HG03095 (cell line): ENCODE data around the gene SEPHS2.
"Not testable (repeated sequence)": the region's sequence is repeated elsewhere in the genome, so short reads cannot be mapped to it uniquely, and the experiment has no call there.

ENCODE experiments used
- ATAC-seq: cut with Tn5 transposase; IDR thresholded peaks from one replicate; pipeline ENCODE4 v1.9.1; 2021; ENCODE audit warnings: moderate library complexity; ENCODE audit not compliant: unreplicated experiment

SEPHS2 gene, protein sequence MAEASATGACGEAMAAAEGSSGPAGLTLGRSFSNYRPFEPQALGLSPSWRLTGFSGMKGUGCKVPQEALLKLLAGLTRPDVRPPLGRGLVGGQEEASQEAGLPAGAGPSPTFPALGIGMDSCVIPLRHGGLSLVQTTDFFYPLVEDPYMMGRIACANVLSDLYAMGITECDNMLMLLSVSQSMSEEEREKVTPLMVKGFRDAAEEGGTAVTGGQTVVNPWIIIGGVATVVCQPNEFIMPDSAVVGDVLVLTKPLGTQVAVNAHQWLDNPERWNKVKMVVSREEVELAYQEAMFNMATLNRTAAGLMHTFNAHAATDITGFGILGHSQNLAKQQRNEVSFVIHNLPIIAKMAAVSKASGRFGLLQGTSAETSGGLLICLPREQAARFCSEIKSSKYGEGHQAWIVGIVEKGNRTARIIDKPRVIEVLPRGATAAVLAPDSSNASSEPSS

DNA sequence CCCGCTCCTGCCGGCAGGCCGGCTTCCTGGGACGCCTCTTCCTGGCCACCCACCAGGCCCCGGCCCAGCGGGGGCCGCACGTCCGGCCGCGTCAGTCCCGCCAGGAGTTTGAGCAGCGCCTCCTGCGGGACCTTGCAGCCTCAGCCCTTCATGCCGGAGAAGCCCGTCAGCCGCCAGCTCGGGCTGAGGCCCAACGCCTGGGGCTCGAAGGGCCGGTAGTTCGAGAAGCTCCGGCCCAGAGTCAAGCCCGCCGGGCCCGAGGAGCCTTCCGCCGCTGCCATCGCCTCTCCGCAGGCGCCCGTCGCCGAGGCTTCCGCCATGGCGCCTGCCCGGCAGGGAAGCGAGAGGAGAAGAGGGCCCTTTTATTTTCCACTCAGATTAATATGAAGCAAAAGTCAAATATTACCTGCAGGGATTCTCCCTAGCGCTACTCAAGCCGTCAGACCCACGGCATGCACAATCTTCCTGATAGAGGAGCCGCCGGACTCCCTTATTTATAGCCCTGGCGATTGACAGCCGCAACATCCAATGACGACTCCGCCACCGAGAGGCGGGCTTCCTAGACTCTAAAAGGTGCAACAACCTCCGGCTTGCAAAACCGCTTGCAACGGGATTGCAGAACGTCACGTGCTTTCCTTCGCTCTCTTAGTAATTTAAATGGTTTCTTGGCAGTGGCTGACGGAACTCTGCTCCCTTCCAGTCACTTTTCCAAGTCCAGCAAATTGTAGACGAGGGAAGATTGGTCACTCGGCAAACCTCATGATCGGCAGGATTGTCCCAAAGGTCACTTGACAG lies at the start of gene SEPHS2:
TSS of gene SEPHS2 (minus strand) at position 467 of the 795 bp plus-strand sequence. CDS start at position 320, 147 bp downstream.
- peak; percentile 80 for ATAC-seq

DNA sequence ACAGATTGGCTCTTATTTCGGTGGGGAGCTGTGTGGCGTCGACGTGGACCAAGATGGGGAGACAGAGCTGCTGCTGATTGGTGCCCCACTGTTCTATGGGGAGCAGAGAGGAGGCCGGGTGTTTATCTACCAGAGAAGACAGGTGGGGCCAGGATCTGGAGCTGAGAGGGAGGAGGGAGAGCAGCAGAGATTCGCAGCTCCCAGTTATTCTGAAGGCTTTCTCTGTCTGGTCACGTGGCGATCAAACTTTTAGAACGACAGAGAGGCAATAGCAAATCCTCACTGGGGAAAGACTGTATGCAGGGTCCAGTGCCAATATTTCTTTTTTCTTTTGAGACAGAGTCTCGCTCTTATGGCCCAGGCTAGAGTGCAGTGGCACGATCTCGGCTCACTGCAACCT lies 49.0 kb upstream of the SEPHS2 start:
- no peak for ATAC-seq

DNA sequence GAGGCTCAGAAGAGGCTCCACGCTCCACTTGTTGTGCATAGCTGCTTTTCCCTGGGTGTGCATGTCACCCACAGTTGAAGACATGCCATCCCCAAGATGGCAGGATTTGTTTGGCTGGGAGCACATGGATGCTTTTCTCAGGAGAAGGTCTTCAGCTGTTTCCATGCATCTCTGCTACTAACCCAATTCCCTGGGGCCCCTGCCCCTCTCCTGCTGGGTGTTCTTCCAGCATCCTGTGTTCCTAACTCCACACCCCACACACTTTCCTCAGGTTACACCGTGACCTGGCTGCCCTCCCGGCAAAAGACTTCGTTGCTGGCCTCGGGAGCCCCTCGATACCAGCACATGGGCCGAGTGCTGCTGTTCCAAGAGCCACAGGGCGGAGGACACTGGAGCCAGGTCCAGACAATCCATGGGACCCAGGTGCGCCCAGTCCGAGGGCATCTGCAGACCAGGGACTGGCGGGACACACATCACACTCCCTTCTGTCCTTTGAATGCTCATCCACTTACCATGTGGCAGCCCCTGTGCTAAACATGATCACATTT lies 48.3 kb upstream of the SEPHS2 start:
- ATAC-seq: no peak

DNA sequence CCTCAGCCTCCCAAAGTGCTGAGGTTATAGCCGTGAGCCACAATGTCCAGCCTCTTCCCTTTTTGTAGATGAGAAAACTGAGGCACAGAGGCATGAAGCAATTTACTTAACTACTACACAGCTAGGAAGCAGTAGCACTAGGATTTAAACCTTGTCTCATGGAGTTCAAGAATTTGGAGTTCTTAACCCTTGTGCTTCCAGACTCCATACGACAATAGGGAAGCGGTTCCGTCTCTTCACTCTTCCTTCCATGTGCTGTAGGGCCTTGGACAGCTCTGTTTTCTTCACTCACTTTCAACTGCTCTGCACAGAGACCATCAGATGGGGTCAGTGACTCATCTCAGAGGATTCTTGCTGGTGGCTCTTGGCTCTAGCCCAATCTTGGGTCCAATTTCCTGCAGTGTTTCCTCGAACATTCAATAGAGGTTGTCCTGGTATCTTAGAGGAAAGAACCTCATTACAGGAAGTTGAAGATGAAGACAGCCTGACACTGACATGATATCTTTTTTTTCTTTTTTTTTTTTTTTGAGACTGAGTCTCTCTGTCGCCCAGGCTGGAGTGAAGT lies 46.2 kb upstream of the SEPHS2 start:
- no peak for ATAC-seq

DNA sequence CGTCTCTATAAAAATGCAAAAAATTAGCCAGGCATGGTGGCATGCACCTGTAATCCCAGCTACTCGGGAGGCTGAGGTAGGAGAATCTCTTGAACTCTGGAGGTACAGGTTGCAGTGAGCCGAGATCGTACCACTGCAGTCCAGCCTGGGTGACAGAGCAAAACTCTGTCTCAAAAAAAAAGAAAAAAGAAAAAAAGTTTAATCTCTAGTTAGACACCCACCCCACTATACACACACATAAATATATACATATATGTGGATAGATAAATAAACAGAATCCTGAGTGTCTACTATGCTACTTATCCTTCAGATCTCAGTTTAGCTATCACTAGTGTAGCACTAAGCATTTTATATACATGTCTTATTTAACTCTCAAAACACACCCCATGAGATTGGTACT lies 45.6 kb upstream of the SEPHS2 start:
- no peak for ATAC-seq

DNA sequence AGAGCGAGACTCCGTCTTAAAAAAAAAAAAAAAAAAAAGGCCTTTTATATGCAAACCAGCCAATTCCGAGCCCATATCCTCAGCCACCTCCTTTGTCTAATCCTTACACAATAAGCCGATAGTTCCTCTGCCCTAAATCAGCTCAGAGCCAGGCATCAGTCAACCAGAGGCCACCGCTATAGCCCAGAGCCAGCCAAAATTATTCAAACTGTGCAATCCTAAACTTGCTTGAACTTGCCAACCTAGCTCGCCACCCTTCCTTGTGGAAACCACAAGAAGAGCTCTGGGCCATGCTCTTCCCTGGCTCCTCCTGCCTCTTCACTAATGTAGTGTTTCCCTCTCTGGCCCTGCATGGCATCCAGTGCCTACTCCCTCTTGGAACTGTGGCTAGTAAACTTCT lies 44.5 kb upstream of the SEPHS2 start:
- no peak for ATAC-seq

DNA sequence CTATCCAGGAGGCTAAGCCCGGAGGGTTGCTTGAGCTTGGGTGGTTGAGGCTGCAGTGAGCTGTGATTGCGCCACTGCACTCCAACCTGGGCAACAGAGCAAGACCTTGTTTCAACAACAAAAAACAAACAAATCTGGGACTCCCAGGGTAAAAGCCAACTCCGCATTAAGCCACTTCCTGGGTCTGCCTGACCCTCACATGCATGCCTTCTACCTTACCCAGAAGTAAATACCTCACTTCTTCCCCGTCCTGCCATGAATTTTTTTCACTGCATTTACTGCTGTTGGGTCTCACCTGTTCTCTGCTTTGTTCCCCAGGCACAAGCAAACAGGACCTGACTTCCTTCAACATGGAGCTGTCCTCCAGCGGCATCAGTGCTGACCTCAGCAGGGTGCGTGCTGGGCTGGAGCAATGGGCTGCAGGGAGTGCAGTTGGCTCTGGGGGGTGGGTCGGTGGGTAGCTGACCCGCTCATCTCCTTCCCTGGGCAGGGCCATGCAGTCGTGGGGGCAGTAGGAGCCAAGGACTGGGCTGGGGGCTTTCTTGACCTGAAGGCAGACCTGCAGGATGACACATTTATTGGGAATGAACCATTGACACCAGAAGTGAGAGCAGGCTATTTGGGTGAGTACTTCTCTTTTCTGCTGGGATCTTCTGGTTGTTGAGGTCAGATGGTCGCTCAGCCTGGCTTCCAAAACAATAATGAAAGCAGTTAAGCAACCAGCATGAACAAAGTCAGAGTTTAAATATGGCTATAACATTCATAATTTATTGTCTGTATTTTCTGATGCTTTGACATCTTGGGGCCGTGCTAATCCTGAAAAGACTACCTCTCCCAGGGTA lies 43.3 kb upstream of the SEPHS2 start:
- no peak for ATAC-seq

DNA sequence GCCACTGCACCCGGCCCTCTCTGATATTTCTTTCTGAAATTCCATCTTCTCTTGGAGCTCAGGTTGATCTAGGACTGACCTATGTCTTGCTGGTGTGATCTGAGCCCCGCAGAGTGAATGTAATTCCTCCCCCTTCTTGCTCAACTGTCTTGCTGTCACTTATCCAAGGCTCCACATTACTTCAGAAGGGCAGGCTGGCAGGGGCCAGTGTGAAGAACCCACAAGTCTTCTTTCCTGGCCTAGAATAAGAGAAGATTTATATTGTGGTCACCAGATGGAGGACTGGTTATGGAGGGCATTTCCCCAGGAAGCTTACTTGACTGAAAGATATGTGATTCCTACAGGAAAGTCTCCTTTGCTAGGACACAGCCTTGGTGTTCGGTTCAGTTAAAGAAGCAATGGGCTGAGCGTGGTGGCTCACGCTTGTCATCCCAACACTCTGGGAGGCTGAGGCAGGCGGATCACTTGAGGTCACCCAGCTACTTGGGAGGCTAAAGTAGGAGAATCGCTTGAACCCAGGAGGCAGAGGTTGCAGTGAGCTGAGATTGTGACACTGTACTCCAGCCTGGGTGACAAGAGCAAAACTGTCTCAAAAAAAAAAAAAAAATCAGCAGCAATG lies 40.3 kb upstream of the SEPHS2 start:
- ATAC-seq: no peak

DNA sequence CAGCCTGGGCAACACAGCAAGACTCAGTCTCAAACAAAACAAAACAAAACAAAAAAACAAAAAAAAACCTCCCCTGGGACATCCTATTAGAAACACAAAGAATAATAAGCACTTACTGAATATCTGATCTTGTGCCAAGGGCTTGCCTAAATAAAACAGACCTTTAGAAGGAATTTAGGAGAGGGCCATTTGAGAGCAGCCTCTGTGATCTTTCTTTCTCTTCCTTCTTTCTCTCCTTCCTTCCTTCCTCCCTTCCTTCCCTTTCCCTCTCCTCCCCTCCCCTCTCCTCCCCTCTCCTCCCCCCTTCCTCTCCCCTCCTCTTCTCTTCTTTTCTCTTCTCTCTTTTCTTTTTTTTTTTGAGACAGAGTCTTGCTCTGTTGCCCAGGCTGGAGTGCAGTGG lies 39.2 kb upstream of the SEPHS2 start:
- ATAC-seq: no peak

DNA sequence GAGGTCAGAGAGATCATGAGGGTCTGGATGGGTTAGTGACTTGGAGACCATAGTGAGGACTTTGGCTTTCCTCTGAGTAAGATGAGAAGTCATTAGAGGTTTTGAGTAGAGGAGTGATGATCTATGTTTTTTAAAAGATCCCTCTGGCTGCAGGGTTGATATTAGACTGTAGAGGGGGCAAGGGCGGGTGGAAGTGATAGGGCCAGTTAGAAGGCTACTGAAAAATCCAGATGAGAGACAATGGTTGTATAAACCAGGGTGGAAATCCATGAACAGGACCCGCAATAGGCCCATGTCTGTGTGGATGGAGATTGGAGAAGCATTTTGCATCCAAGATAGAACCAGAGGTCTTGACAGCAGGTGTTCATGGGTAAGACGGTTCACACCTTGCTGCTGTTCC lies 36.7 kb upstream of the SEPHS2 start:
- ATAC-seq: no peak

DNA sequence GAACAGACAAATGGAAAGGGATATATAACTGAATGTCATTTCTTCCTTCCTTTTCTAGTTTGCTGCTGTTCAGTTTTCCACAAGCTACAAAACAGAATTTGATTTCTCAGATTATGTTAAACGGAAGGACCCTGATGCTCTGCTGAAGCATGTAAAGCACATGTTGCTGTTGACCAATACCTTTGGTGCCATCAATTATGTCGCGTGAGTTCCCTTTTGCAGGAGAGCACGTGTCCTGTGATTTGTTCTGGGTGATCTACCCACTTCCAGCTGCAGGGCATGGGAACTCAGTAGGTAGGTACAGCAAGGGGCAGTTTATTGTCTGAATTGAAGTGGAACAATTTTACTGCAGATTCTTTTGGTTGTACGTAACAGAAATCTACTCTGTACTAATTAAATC lies 35.7 kb upstream of the SEPHS2 start:
- no peak for ATAC-seq

DNA sequence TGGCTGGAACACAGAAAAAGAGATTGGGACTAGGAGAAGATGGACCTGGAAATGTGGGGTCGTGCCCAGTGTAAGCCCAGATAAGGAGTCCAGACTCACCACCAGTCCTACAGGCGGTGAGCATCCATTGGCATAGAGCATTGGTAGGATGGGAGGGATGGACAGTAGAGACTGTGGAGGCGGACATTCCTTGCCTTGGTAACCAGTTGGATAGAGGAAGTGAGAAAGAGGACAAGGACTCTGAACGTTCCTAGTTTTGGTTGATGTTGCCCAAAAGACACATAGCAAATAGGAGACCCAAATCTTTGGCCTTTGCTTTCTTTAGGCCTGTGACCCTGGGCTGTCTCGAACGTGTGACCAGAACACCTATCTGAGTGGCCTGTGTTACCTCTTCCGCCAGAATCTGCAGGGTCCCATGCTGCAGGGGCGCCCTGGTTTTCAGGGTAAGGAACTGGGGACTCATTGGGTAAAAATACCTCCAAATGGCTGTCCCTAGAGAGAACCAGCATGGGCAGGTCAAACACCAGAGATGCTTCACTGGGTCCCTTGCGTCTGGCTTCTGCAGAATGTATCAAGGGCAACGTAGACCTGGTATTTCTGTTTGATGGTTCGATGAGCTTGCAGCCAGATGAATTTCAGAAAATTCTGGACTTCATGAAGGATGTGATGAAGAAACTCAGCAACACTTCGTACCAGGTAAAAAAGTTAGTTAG lies 33.2 kb upstream of the SEPHS2 start:
- ATAC-seq: no peak

DNA sequence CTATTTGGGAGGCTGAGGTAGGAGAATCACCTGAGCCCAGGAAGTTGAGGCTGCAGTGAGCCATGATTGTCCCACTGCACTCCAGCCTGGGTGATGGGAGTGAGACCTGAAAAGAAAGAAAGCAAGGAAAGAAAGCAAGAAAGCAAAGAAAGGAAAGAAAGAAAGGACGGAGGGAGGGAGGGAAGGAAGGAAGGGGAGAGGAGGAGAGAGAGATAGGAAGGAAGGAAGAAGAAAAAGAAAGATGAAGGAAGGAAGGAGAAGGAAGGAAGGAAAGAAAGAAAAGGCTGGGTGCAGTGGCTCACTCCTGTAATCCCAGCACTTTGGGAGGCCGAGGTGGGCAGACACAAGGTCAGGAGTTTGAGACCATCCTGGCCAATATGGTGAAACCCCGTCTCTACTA lies 32.1 kb upstream of the SEPHS2 start:
- not testable (repeated sequence) for ATAC-seq

DNA sequence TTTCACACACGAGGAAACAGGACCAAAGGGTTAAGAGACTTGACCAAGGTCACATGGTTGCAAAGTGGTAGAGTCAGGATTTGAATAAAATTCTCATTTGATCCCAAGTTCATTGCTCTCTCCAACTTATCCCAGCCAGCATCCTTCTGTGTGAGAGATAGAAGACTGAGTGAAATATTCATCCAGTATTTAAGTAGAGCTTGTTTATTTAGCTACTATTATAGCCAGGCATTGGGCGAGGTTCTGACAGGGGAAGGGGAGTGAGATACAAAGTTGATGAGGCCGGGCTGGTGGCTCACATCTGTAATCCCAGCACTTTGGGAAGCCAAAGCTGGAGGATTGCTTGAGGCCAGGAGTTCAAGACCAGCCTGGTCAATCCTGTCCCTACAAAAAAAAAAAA lies 31.3 kb upstream of the SEPHS2 start:
- no peak for ATAC-seq

DNA sequence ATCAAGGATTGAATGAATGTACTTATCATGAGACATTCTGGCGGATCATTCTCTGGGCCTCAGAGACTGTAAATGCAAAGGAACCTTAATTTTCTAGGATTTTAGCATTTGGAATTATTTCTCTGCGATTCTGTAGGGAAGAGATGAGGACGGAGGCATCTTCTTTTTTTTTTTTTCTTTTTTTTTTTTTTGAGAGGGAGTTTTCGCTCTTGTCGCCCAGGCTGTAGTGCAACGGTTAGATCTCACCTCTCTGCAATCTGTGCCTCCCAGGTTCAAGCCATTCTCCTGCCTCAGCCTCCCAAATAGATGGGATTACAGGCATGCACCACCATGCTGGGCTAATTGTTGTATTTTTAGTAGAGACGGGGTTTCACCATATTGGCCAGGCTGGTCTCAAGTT lies 29.0 kb upstream of the SEPHS2 start:
- ATAC-seq: no peak

DNA sequence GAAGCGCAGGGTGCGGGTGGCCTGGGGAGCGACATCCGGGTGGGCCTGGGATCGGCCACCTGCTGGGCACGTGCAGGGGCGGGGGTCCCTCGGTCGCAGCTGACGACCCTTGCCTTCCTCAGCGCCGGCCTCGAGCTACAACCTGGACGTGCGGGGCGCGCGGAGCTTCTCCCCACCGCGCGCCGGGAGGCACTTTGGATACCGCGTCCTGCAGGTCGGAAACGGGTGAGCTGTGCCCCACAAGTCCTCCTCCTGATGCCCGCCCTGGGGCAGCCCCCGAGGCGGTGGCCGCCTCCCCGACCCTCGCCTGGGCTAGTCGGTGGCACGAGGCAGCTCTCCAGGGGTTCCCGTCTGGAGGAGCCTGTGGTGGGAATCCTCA lies 28.4 kb upstream of the SEPHS2 start:
- no peak for ATAC-seq

DNA sequence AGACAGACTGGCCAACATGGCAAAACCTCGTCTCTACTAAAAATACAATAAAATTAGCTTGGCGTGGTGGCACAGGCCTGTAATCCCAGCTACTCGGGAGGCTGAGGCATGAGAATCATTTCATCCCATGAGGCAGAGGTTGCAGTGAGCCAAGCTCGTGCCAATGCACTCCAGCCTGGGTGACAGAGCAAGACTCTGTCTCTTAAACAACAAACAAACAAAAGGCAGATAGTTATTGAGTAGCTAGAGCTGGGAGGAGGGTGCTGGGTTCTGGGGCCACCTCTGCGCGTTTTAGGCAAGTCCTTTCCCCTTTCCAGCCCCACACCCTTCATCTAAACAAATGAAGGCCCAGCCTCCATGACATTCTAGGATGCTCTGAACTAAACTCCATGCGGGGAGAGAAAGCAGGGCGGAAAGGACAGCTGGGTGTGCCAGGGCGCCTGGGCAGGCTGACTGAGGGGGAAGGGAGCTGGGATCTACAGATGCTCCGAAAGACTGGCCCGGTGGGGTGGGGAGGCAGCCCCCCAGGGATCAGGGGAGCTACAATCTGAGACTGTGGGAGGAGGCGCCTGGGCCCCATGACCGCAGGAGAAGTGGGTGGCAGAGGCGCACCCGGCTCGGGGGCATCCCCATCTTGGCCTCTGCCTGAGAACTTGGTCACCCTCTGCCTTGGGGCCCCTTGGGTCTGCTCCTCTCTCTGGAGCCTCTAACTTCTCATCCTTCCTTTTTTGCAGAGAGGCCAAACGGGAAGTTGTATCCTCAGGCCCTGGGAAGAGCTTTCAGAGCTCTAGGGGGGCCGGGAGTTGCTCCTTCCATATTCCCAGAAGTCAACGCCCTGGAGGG lies 27.8 kb upstream of the SEPHS2 start:
- no peak for ATAC-seq

DNA sequence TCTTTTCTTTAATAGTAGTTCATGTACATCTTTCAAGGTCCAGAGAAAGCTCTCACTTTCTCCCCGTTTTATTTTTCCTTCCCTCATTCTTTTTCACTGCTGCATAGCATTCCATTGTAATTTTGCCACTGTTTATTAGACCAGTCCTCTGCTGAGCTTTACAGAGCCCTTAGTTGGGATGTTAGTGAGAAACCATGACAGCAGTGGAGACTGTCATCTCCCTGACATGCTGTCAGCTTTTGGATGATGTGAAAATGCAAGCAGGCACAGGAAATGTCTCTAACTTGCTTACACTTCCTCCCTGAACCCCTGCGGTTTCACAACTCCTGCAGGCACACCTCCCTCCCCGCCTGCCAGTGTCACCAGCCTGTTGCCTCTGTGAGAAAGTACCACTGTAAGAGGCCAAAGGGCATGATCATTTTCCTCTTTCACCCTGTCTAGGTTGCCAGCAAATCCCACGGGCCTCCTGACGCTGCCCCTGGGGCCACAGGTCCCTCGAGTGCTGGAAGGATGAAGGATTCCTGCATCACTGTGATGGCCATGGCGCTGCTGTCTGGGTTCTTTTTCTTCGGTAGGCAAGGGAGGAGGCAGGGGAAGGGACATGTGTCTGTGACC lies 26.8 kb upstream of the SEPHS2 start, which contains the start of gene ITGAL:
TSS of gene ITGAL (plus strand) at position 415 of the 615 bp plus-strand sequence. CDS start at position 511, 96 bp downstream.
- peak; percentile 40 for ATAC-seq
